PC-9 (cell line): ENCODE measurements around the gene LBHD2.

Source experiments
- EZH2 ChIP-seq: fragments of 200-600 bp; sonication (generic); IDR thresholded peaks from 2 replicates; pipeline ENCODE4 v1.8.0; 2017; ENCODE audit warnings: antibody characterized with exemption, low read depth
- TF ChIP-seq, protein P1 (sequence below): fragments of 200-600 bp; sonication (generic); conservative IDR thresholded peaks from 2 replicates; pipeline ENCODE4 v1.6.1; 2017; ENCODE audit warnings: mixed run types, antibody characterized with exemption, mild to moderate bottlenecking, moderate library complexity

DNA sequence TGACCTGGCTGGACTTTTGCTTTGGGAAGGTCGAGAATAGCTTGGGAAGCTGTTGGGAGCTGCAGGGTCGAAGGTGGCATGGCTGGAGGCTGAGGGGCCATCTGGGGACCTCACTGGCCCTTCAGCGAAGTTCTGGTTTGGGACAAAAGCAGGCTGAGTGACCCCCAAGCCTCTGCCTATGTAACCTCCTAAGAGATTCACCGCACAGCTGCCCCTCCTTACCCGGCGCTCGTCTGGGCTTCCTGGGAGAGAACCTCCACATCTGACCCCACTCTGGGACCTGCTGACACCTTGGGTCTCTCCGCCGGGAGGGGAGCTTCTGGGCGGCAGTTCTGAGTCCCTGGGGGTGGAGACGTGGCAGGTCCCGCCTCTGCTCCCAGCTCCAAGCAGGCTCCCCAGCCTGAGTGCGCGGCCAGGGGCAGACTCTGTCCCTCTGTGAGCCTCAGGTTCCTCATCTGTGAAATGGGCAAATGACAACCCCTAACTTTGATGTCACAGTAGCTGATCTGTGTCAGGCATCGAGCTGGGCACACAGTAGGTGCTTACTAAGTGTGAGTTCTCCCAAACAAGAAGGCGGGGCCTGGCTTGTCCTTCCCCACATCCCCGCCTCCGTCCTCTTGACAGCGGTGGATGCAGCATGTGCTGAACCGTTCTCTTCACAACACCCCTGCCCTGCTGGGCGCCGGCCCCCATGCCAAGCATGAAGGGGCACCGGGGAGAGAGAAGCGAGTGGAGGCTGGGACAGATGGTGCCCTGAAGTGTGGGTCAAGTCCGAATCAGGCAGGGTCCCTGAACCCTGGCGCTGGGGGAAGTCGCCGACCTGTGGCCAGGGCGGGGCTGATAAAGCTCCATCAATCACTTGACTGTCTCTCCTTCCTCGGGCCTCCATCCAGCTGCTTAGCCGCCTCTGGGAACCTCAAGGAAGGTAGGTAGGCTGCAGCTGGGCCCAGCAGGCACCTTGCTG lies 14.3 kb downstream of the LBHD2 start:
- TF ChIP-seq EZH2: no peak
- TF ChIP-seq, protein P1, sequence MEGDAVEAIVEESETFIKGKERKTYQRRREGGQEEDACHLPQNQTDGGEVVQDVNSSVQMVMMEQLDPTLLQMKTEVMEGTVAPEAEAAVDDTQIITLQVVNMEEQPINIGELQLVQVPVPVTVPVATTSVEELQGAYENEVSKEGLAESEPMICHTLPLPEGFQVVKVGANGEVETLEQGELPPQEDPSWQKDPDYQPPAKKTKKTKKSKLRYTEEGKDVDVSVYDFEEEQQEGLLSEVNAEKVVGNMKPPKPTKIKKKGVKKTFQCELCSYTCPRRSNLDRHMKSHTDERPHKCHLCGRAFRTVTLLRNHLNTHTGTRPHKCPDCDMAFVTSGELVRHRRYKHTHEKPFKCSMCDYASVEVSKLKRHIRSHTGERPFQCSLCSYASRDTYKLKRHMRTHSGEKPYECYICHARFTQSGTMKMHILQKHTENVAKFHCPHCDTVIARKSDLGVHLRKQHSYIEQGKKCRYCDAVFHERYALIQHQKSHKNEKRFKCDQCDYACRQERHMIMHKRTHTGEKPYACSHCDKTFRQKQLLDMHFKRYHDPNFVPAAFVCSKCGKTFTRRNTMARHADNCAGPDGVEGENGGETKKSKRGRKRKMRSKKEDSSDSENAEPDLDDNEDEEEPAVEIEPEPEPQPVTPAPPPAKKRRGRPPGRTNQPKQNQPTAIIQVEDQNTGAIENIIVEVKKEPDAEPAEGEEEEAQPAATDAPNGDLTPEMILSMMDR: no peak
